ENCODE data around the gene MBNL1. TPM values are rescaled to one million over a fixed set of nuclear protein-coding genes. Genes with fewer than 3 reads are reported as not detected.
A peak's percentile ranks its signal among the peaks of the same experiment; 100 is the strongest.

Gene MBNL1
- total and polyA plus RNA-seq, 4 donors, result 17.1 to 110 (median 62.3) TPM

- 80% methylated on average over 1 of the region's 1 CpG for WGBS
- no peak for TF ChIP-seq EGR1 (IDR thresholded peaks at IDR 0.05; ENCODE audit: low read depth in 2 of 2)
- TF ChIP-seq REST (IDR thresholded peaks at IDR 0.05), result no peak
- no peak for TF ChIP-seq SP1 (IDR thresholded peaks at IDR 0.05)
- H3K4me1 ChIP-seq (ENCODE audit: control insufficient read depth in 4 of 4, insufficient read depth in 4 of 4, low read length in 3 of 4), result peaks cover 6 to 35% (median 13%) of the 10 kb centered on the region in 4 donors
Observed at GRCh38 chr3:152296971-152297370, 28.2 kb downstream of the MBNL1 start.

GRCh38 chr3:152298393-152299248, 29.9 kb downstream of the MBNL1 start:
- DNase-seq (ENCODE audit: low spot score), result peak; percentile 55
- TF ChIP-seq JUND (IDR thresholded peaks at IDR 0.05) (peak in 1 of 2 donors; percentile 31), ZBTB33 (IDR thresholded peaks at IDR 0.05) (no peak), RXRA (IDR thresholded peaks at IDR 0.05) (no peak), GABPA (IDR thresholded peaks at IDR 0.05 in 1 of 2, conservative IDR thresholded peaks at IDR 0.05 in 1 of 2) (no peak), ATF3 (IDR thresholded peaks at IDR 0.05) (no peak), RAD21 (IDR thresholded peaks at IDR 0.05) (peak; percentile 36 to 45), MAX (IDR thresholded peaks at IDR 0.05) (peak; percentile 54), HNF4G (IDR thresholded peaks at IDR 0.05) (no peak), HNF4A (conservative IDR thresholded peaks at IDR 0.05) (peak; percentile 18 to 29), CTCF (IDR thresholded peaks at IDR 0.05; ENCODE audit: low read depth, low read length, missing input control) (no peak), NR2F2 (IDR thresholded peaks at IDR 0.05) (peak; percentile 13), FOXA1 (IDR thresholded peaks at IDR 0.05) (no peak), FOXA2 (IDR thresholded peaks at IDR 0.05) (peak; percentile 50), YY1 (IDR thresholded peaks at IDR 0.05) (peak; percentile 82), SP1 (IDR thresholded peaks at IDR 0.05) (peak; percentile 69), TAF1 (conservative IDR thresholded peaks at IDR 0.05) (peak; percentile 74), EGR1 (IDR thresholded peaks at IDR 0.05; ENCODE audit: low read depth in 2 of 2) (no peak), REST (IDR thresholded peaks at IDR 0.05) (no peak)
- H3K4me3 ChIP-seq (ENCODE audit: low read depth in 1 of 3, low read length in 3 of 3), result peak overlapping the region; percentile 44 to 58 (median 55)
- H3K27me3 ChIP-seq (ENCODE audit: control insufficient read depth in 4 of 4, insufficient read depth in 4 of 4, low read length in 3 of 4), result no peaks in the 10 kb centered on the region
- no peaks in the 10 kb centered on the region for H3K36me3 ChIP-seq (ENCODE audit: control insufficient read depth in 4 of 4, insufficient read depth in 3 of 4, low read depth in 1 of 4, low read length in 3 of 4)
- H3K27ac ChIP-seq (ENCODE audit: low read depth in 1 of 2, low read length in 2 of 2), result peak overlapping the region; percentile 89 to 90
- peak overlapping the region; percentile 94 to 96 for H3K9ac ChIP-seq (ENCODE audit: low read depth in 1 of 2, low read length in 2 of 2)
- peaks cover 6 to 21% (median 10%) of the 10 kb centered on the region in 4 donors for H3K4me1 ChIP-seq (ENCODE audit: control insufficient read depth in 4 of 4, insufficient read depth in 4 of 4, low read length in 3 of 4)
- H3K9me3 ChIP-seq (ENCODE audit: control insufficient read depth in 4 of 4, low read length in 3 of 4), result no peaks in the 10 kb centered on the region
- 2% methylated on average over 14 of the region's 14 CpGs for WGBS

More at GRCh38 chr3:152296971-152297370, 28.2 kb downstream of the MBNL1 start:
- Histone ChIP-seq H3K27ac (ENCODE audit: low read depth in 1 of 2, low read length in 2 of 2) (no peak overlapping the region), H3K9me3 (ENCODE audit: control insufficient read depth in 4 of 4, low read length in 3 of 4) (no peaks in the 10 kb centered on the region), H3K9ac (ENCODE audit: low read depth in 1 of 2, low read length in 2 of 2) (no peak overlapping the region), H3K4me3 (ENCODE audit: low read depth in 1 of 3, low read length in 3 of 3) (no peak overlapping the region), H3K27me3 (ENCODE audit: control insufficient read depth in 4 of 4, insufficient read depth in 4 of 4, low read length in 3 of 4) (no peaks in the 10 kb centered on the region), H3K36me3 (ENCODE audit: control insufficient read depth in 4 of 4, insufficient read depth in 3 of 4, low read depth in 1 of 4, low read length in 3 of 4) (no peaks in the 10 kb centered on the region)
- no peak for DNase-seq (ENCODE audit: low spot score)

Measured in liver (tissue), 9 donors.